SK-N-SH (cell line): Measurements from ENCODE around the gene SLC51A. TPM values are rescaled to one million over a fixed set of nuclear protein-coding genes. Genes with fewer than 3 reads are reported as not detected.

Experiments used
- CTCF ChIA-PET: fragments of 300-600, 350-600 bp; formaldehyde crosslinking; extraction: SDS; loops from one replicate; lab custom pipeline; 2021; lab: Yijun Ruan, JAX
- POLR2A ChIA-PET: fragments of 350-600 bp; sonication (Branson Sonifier 250); formaldehyde crosslinking; extraction: SDS; loops from one replicate; lab custom pipeline; 2020; ENCODE audit warnings: antibody characterized with exemption, inconsistent platforms; lab: Yijun Ruan, JAX
- DNase-seq: peaks from one replicate; pipeline ENCODE4 v3.0.0; 2012
- H2AFZ ChIP-seq: fragments of 200-600 bp; sonication (generic); 2 replicates; pipeline ENCODE4 v1.8.1; 2016; ENCODE audit warnings: antibody characterized with exemption, mild to moderate bottlenecking, low read depth
- H3F3A ChIP-seq: fragments of 200-600 bp; sonication (generic); replicated peaks from 2 replicates; pipeline ENCODE3; 2016; ENCODE audit warnings: antibody characterized with exemption, mild to moderate bottlenecking; ENCODE audit not compliant: insufficient read depth
- H3K27ac ChIP-seq, 2 experiments: fragments of 200-500 bp in 1 of 2; fragments of 200-600 bp in 1 of 2; sonication (Bioruptor generic) in 1 of 2; sonication (generic), shearing (Covaris generic) in 1 of 2; 2 replicates each; pipeline versions ENCODE4 v1.5.1 to v1.6.1; 2014 to 2016; ENCODE audit warnings: low read depth in 2 of 2, inconsistent platforms in 1 of 2, low read length in 1 of 2, mild to moderate bottlenecking in 1 of 2, mixed read lengths in 1 of 2
- H3K27me3 ChIP-seq: fragments of 200-600 bp; sonication (generic), shearing (Covaris generic); 2 replicates; pipeline ENCODE4 v1.6.1; 2016; ENCODE audit warnings: mixed run types; ENCODE audit not compliant: insufficient read depth
- H3K36me3 ChIP-seq, 2 experiments: fragments of 200-500 bp in 1 of 2; fragments of 200-600 bp in 1 of 2; sonication (Bioruptor generic) in 1 of 2; sonication (generic) in 1 of 2; replicated peaks in 1 of 2; 2 replicates each; pipeline versions ENCODE3 to v1.5.1; 2014 to 2016; ENCODE audit warnings: low read length in 1 of 2, mild to moderate bottlenecking in 1 of 2; ENCODE audit not compliant: insufficient read depth in 2 of 2, control insufficient read depth in 1 of 2
- H3K4me1 ChIP-seq, 2 experiments: fragments of 200-500 bp in 1 of 2; fragments of 200-600 bp in 1 of 2; sonication (Bioruptor generic) in 1 of 2; sonication (generic), shearing (Covaris generic) in 1 of 2; 2 replicates each; pipeline versions ENCODE4 v1.5.1 to v1.6.1; 2014 to 2016; ENCODE audit warnings: low read depth in 1 of 2, low read length in 1 of 2, mixed run types in 1 of 2; ENCODE audit not compliant: insufficient read depth in 2 of 2, control insufficient read depth in 1 of 2
- H3K4me2 ChIP-seq: fragments of 200-600 bp; sonication (generic), shearing (Covaris generic); 2 replicates; pipeline ENCODE4 v1.6.1; 2017; ENCODE audit warnings: mixed run types
- H3K4me3 ChIP-seq, 2 experiments: fragments of 200-500 bp in 1 of 2; fragments of 200-600 bp in 1 of 2; sonication (Bioruptor generic) in 1 of 2; sonication (generic), shearing (Covaris generic) in 1 of 2; 2 replicates each; pipeline versions ENCODE4 v1.5.1 to v1.8.1; 2014 to 2016; ENCODE audit warnings: low read depth in 2 of 2, inconsistent platforms in 1 of 2, low read length in 1 of 2, mild to moderate bottlenecking in 1 of 2, mixed read lengths in 1 of 2, moderate library complexity in 1 of 2
- H3K79me2 ChIP-seq: fragments of 200-600 bp; sonication (generic); 2 replicates; pipeline ENCODE4 v1.8.1; 2017; ENCODE audit warnings: mild to moderate bottlenecking; ENCODE audit not compliant: insufficient read depth
- H3K9ac ChIP-seq: fragments of 200-600 bp; sonication (generic); 2 replicates; pipeline ENCODE4 v1.6.1; 2017; ENCODE audit warnings: mixed run types
- H3K9me2 ChIP-seq: fragments of 200-600 bp; sonication (generic); 2 replicates; pipeline ENCODE4 v1.6.1; 2017; ENCODE audit warnings: mixed run types
- H3K9me3 ChIP-seq: fragments of 200-600 bp; sonication (generic); 2 replicates; pipeline ENCODE4 v1.6.1; 2017; ENCODE audit warnings: mixed run types, mild to moderate bottlenecking, moderate library complexity
- H4K20me1 ChIP-seq: fragments of 200-600 bp; sonication (generic); 2 replicates; pipeline ENCODE4 v1.6.1; 2017; ENCODE audit warnings: mild to moderate bottlenecking, mixed run types; ENCODE audit not compliant: insufficient read depth
- CHD2 ChIP-seq: fragments of 150-350 bp; IDR thresholded peaks from 2 replicates; pipeline ENCODE4 v1.6.1; 2018; ENCODE audit warnings: low read length; ENCODE audit not compliant: partially characterized antibody
- EP300 ChIP-seq, 2 experiments: IDR thresholded peaks; 2 replicates each; pipeline versions ENCODE4 v1.4.0 to v1.6.1; 2012; ENCODE audit warnings: borderline replicate concordance in 1 of 2, low read depth in 1 of 2, low read length in 1 of 2
- GABPA ChIP-seq: IDR thresholded peaks from 2 replicates; pipeline ENCODE4 v1.4.0; 2012; ENCODE audit warnings: low read depth, mild to moderate bottlenecking
- GATA2 ChIP-seq: sonication (generic); formaldehyde crosslinking; IDR thresholded peaks from 2 replicates; pipeline ENCODE4 v1.5.0; 2020; ENCODE audit warnings: mild to moderate bottlenecking, missing genetic modification reagents
- JUND ChIP-seq: IDR thresholded peaks from 2 replicates; pipeline ENCODE4 v1.4.0; 2012
- MAX ChIP-seq: IDR thresholded peaks from 2 replicates; pipeline ENCODE4 v1.4.0; 2012; ENCODE audit warnings: low read depth
- MEF2A ChIP-seq: IDR thresholded peaks from 2 replicates; pipeline ENCODE4 v1.4.0; 2012; ENCODE audit warnings: low read depth, borderline replicate concordance
- MXI1 ChIP-seq: IDR thresholded peaks from 2 replicates; pipeline ENCODE4 v1.6.1; 2012; ENCODE audit warnings: mild to moderate bottlenecking, low read depth, low read length, improper control_type of control experiment
- REST ChIP-seq: IDR thresholded peaks from 2 replicates; pipeline ENCODE4 v1.6.1; 2012; ENCODE audit warnings: mild to moderate bottlenecking, low read depth, low read length, moderate library complexity
- SMC3 ChIP-seq: IDR thresholded peaks from 2 replicates; pipeline ENCODE4 v1.6.1; 2012; ENCODE audit warnings: low read depth, low read length, improper control_type of control experiment
- TAF1 ChIP-seq: IDR thresholded peaks from 2 replicates; pipeline ENCODE4 v1.6.1; 2012; ENCODE audit warnings: low read depth, mild to moderate bottlenecking, low read length, moderate library complexity, borderline replicate concordance
- YY1 ChIP-seq: IDR thresholded peaks from 2 replicates; pipeline ENCODE4 v1.4.0; 2012; ENCODE audit warnings: low read depth, mild to moderate bottlenecking
- ZBTB33 ChIP-seq: IDR thresholded peaks from 2 replicates; pipeline ENCODE4 v1.4.0; 2012; ENCODE audit warnings: low read depth, borderline replicate concordance
- WGBS: methylation state at CpG from one replicate; pipeline ENCODE4 v1.1.6; 2017; ENCODE audit warnings: low lambda C conversion rate; 5-methylcytosine and 5-hydroxymethylcytosine counted together
- polyA plus RNA-seq, 3 experiments: library from polyadenylated mRNA; depleted of rRNA; stranded (reverse); fragments of >200 nt; gene quantifications; 2 replicates each; pipeline ENCODE4 v1.2.3, GENCODE V29; 2012

SLC51A gene
- polyA plus RNA-seq, 1 of the 3 experiments (the other 2 are of a cell fraction) = not detected

GRCh38 chr3:196270499-196270898 lies 54.2 kb downstream of the SLC51A start:
- Histone ChIP-seq H4K20me1 (peaks cover 12% of the 10 kb centered on the region), H3K9me2 (no peaks in the 10 kb centered on the region), H3K4me1 (peaks cover 0 to 16% of the 10 kb centered on the region in 2 experiments; a peak in 1 of 4 replicates), H3F3A (peaks cover 17% of the 10 kb centered on the region), H3K9ac (no peak overlapping the region), H3K4me2 (no peak overlapping the region), H3K9me3 (no peaks in the 10 kb centered on the region), H3K4me3 (no peak overlapping the region), H3K36me3 (peaks cover 8 to 30% of the 10 kb centered on the region in 2 experiments), H3K27ac (no peak overlapping the region), H2AFZ (no peak overlapping the region), H3K27me3 (no peaks in the 10 kb centered on the region), H3K79me2 (peaks cover 45% of the 10 kb centered on the region)
- TF ChIP-seq MAX = no peak
- no peak for TF ChIP-seq MXI1
- TF ChIP-seq REST = no peak
- TF ChIP-seq JUND = no peak
- TF ChIP-seq TAF1 = no peak
- no peak for TF ChIP-seq EP300 (IDR thresholded peaks at IDR 0.05; ENCODE audit: borderline replicate concordance in 1 of 2, low read depth in 1 of 2, low read length in 1 of 2)
- no peak for TF ChIP-seq MEF2A
- TF ChIP-seq YY1 = no peak
- no peak for TF ChIP-seq ZBTB33
- no peak for TF ChIP-seq GABPA
- no peak for TF ChIP-seq GATA2 (CRISPR knock-in tag)
- CTCF ChIA-PET = interaction anchor here (0.7 kb wide), 1 partner anchor 415 kb away, joined by 3 read pairs; no protein-coding TSS in a partner anchor
- WGBS = 94% methylated on average over 5 of the region's 5 CpGs
- DNase-seq = no peak
- POLR2A ChIA-PET = no interaction called here

GRCh38 chr3:196272826-196273225 lies 56.5 kb downstream of the SLC51A start:
- no peak overlapping the region for H3K9ac ChIP-seq
- H3K4me1 ChIP-seq = peaks cover 0 to 13% of the 10 kb centered on the region in 2 experiments; a peak in 1 of 4 replicates
- no peak overlapping the region for H3K27ac ChIP-seq
- DNase-seq = no peak
- ChIA-PET CTCF (interaction anchor here (1.0 to 1.6 kb wide), 3 partner anchors 11 to 256 kb away, joined by 3 to 7 read pairs (median 3); no protein-coding TSS in a partner anchor), POLR2A (no interaction called here)
- H3K9me3 ChIP-seq = no peaks in the 10 kb centered on the region
- peaks cover 8 to 13% of the 10 kb centered on the region in 2 experiments for H3K36me3 ChIP-seq
- no peak overlapping the region for H2AFZ ChIP-seq
- peaks cover 63% of the 10 kb centered on the region for H3K79me2 ChIP-seq
- peaks cover 12% of the 10 kb centered on the region for H4K20me1 ChIP-seq
- TF ChIP-seq SMC3 (no peak), CHD2 (no peak)
- 95% methylated on average over 8 of the region's 14 CpGs for WGBS
- no peaks in the 10 kb centered on the region for H3K27me3 ChIP-seq
- H3K4me2 ChIP-seq = no peak overlapping the region
- peaks cover 15% of the 10 kb centered on the region for H3F3A ChIP-seq
- H3K9me2 ChIP-seq = no peaks in the 10 kb centered on the region
- H3K4me3 ChIP-seq = no peak overlapping the region
